Loucy (cell line): ENCODE results near the gene ZNF75A.
A peak's percentile ranks its signal among the peaks of the same experiment; 100 is the strongest.

ENCODE experiments used
- H2AFZ ChIP-seq: fragments of 200-600 bp; sonication (generic); 2 replicates; pipeline ENCODE4 v1.6.0; 2016; ENCODE audit warnings: antibody characterized with exemption, mild to moderate bottlenecking, low read length, moderate library complexity
- H3F3A ChIP-seq: fragments of 200-600 bp; 2 replicates; pipeline ENCODE4 v1.6.0; 2016; ENCODE audit warnings: antibody characterized with exemption, low read depth, mild to moderate bottlenecking
- H3K27me3 ChIP-seq: fragments of 200-600 bp; sonication (generic); 2 replicates; pipeline ENCODE4 v1.6.1; 2014; ENCODE audit warnings: low read length, mild to moderate bottlenecking; ENCODE audit not compliant: insufficient read depth, poor library complexity, severe bottlenecking
- H3K36me3 ChIP-seq: fragments of 200-600 bp; sonication (generic); 2 replicates; pipeline ENCODE4 v1.6.1; 2016; ENCODE audit warnings: low read length; ENCODE audit not compliant: insufficient read depth
- H3K4me1 ChIP-seq: fragments of 200-600 bp; sonication (generic); 2 replicates; pipeline ENCODE4 v1.5.1; 2014; ENCODE audit warnings: low read length, mild to moderate bottlenecking; ENCODE audit not compliant: insufficient read depth, poor library complexity, severe bottlenecking
- H3K4me2 ChIP-seq: fragments of 200-600 bp; sonication (generic); 2 replicates; pipeline ENCODE4 v1.6.0; 2014; ENCODE audit warnings: antibody characterized with exemption, low read length, low read depth, mild to moderate bottlenecking; ENCODE audit not compliant: poor library complexity, severe bottlenecking
- H3K4me3 ChIP-seq: fragments of 200-600 bp; sonication (generic); 2 replicates; pipeline ENCODE4 v1.5.1; 2014; ENCODE audit warnings: low read length, mild to moderate bottlenecking, mixed read lengths; ENCODE audit not compliant: poor library complexity, severe bottlenecking
- H3K79me2 ChIP-seq: fragments of 200-600 bp; sonication (generic); 2 replicates; pipeline ENCODE4 v1.6.1; 2014; ENCODE audit warnings: low read length; ENCODE audit not compliant: insufficient read depth
- H3K9ac ChIP-seq: fragments of 200-600 bp; sonication (generic); 2 replicates; pipeline ENCODE4 v1.6.0; 2014; ENCODE audit warnings: mild to moderate bottlenecking, low read depth, low read length, moderate library complexity; ENCODE audit not compliant: poor library complexity, severe bottlenecking
- H3K9me2 ChIP-seq: fragments of 200-600 bp; sonication (generic); replicated peaks from 2 replicates; pipeline ENCODE4 v1.6.1; 2016; ENCODE audit warnings: low read depth, low read length, mixed read lengths
- H3K9me3 ChIP-seq: fragments of 200-600 bp; sonication (generic); 2 replicates; pipeline ENCODE4 v1.6.1; 2014; ENCODE audit warnings: mild to moderate bottlenecking, antibody characterized with exemption, low read length, low read depth; ENCODE audit not compliant: insufficient read depth
- H4K20me1 ChIP-seq: fragments of 200-600 bp; sonication (generic); 2 replicates; pipeline ENCODE4 v1.6.0; 2014; ENCODE audit warnings: antibody characterized with exemption, low read length, mild to moderate bottlenecking; ENCODE audit not compliant: insufficient read depth, poor library complexity, severe bottlenecking
- EZH2phosphoT487 ChIP-seq: fragments of 200-600 bp; IDR thresholded peaks from 2 replicates; pipeline ENCODE4 v1.6.1; 2018; ENCODE audit warnings: antibody characterized with exemption, mild to moderate bottlenecking, moderate library complexity, borderline replicate concordance
- TF ChIP-seq, protein P1 (sequence below): fragments of 200-600 bp; sonication (generic); conservative IDR thresholded peaks from 2 replicates; pipeline ENCODE4 v1.5.1; 2014; ENCODE audit warnings: mild to moderate bottlenecking, antibody characterized with exemption, low read length

ZNF75A gene

GRCh38 chr16:3259836-3260235, 45.5 kb upstream of the ZNF75A start:
- no peaks in the 10 kb centered on the region for H3K27me3 ChIP-seq
- TF ChIP-seq, protein P1, sequence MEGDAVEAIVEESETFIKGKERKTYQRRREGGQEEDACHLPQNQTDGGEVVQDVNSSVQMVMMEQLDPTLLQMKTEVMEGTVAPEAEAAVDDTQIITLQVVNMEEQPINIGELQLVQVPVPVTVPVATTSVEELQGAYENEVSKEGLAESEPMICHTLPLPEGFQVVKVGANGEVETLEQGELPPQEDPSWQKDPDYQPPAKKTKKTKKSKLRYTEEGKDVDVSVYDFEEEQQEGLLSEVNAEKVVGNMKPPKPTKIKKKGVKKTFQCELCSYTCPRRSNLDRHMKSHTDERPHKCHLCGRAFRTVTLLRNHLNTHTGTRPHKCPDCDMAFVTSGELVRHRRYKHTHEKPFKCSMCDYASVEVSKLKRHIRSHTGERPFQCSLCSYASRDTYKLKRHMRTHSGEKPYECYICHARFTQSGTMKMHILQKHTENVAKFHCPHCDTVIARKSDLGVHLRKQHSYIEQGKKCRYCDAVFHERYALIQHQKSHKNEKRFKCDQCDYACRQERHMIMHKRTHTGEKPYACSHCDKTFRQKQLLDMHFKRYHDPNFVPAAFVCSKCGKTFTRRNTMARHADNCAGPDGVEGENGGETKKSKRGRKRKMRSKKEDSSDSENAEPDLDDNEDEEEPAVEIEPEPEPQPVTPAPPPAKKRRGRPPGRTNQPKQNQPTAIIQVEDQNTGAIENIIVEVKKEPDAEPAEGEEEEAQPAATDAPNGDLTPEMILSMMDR: no peak
- no peak for TF ChIP-seq EZH2phosphoT487

GRCh38 chr16:3262517-3262916, 42.8 kb upstream of the ZNF75A start:
- Histone ChIP-seq H3K9ac (no peak overlapping the region), H3K4me2 (peak overlapping the region; percentile 54), H2AFZ (no peak overlapping the region)

More at GRCh38 chr16:3259836-3260235, 45.5 kb upstream of the ZNF75A start:
- H3F3A ChIP-seq: no peaks in the 10 kb centered on the region
- H3K9me2 ChIP-seq: no peaks in the 10 kb centered on the region
- no peaks in the 10 kb centered on the region for H3K4me1 ChIP-seq
- no peaks in the 10 kb centered on the region for H3K36me3 ChIP-seq
- H3K79me2 ChIP-seq: no peaks in the 10 kb centered on the region
- H3K9ac ChIP-seq: no peak overlapping the region
- no peaks in the 10 kb centered on the region for H3K9me3 ChIP-seq
- H3K4me3 ChIP-seq: no peak overlapping the region
- no peak overlapping the region for H3K4me2 ChIP-seq
- no peak overlapping the region for H2AFZ ChIP-seq
- no peaks in the 10 kb centered on the region for H4K20me1 ChIP-seq

GRCh38 chr16:3264137-3265036, 40.9 kb upstream of the ZNF75A start:
- H3K9me3 ChIP-seq: no peaks in the 10 kb centered on the region
- no peaks in the 10 kb centered on the region for H3K36me3 ChIP-seq
- TF ChIP-seq, protein P1: no peak
- TF ChIP-seq EZH2phosphoT487: no peak
- peak overlapping the region; percentile 69 for H3K9ac ChIP-seq
- no peaks in the 10 kb centered on the region for H4K20me1 ChIP-seq
- no peaks in the 10 kb centered on the region; the same call in 1 of the 2 replicates for H3K79me2 ChIP-seq
- H3K4me2 ChIP-seq: peak overlapping the region; percentile 71
- H3K27me3 ChIP-seq: no peaks in the 10 kb centered on the region
- H2AFZ ChIP-seq: peak overlapping the region; percentile 81
- peak overlapping the region; percentile 77 for H3K4me3 ChIP-seq
- no peaks in the 10 kb centered on the region for H3K9me2 ChIP-seq
- no peaks in the 10 kb centered on the region for H3K4me1 ChIP-seq
- no peaks in the 10 kb centered on the region for H3F3A ChIP-seq

More at GRCh38 chr16:3262517-3262916, 42.8 kb upstream of the ZNF75A start:
- no peak overlapping the region for H3K4me3 ChIP-seq
- H3K4me1 ChIP-seq: no peaks in the 10 kb centered on the region
- no peaks in the 10 kb centered on the region for H3F3A ChIP-seq
- no peaks in the 10 kb centered on the region for H4K20me1 ChIP-seq
- H3K9me2 ChIP-seq: no peaks in the 10 kb centered on the region
- no peaks in the 10 kb centered on the region; the same call in 1 of the 2 replicates for H3K79me2 ChIP-seq
- no peaks in the 10 kb centered on the region for H3K27me3 ChIP-seq
- H3K9me3 ChIP-seq: no peaks in the 10 kb centered on the region
- H3K36me3 ChIP-seq: no peaks in the 10 kb centered on the region
- TF ChIP-seq, protein P1: no peak
